GM12874 (cell line): ENCODE measurements around the gene ZFYVE28.

Experiments
- CTCF ChIP-seq: IDR thresholded peaks from 2 replicates; pipeline ENCODE4 v1.5.1; 2011; ENCODE audit warnings: low read depth, mild to moderate bottlenecking, control low read depth, low read length, moderate library complexity; ENCODE audit not compliant: insufficient read depth

Gene ZFYVE28

GRCh38 chr4:2259036-2259540 lies 159.4 kb downstream of the ZFYVE28 start:
- TF ChIP-seq CTCF, result no peak

GRCh38 chr4:2258091-2259035 lies 160.1 kb downstream of the ZFYVE28 start:
- TF ChIP-seq CTCF, result no peak

GRCh38 chr4:2257361-2258081 lies 160.9 kb downstream of the ZFYVE28 start:
- TF ChIP-seq CTCF, result no peak

- no peak for TF ChIP-seq CTCF
These were observed 161.7 kb downstream of the ZFYVE28 start for GRCh38 chr4:2256781-2257191.

- no peak for TF ChIP-seq CTCF
These were observed 162.2 kb downstream of the ZFYVE28 start for GRCh38 chr4:2256156-2256731.

GRCh38 chr4:2255501-2256155 lies 162.8 kb downstream of the ZFYVE28 start:
- no peak for TF ChIP-seq CTCF
